ENCODE results near the gene ASPSCR1.

Gene ASPSCR1

GRCh38 chr17:81992306-81993102 lies 15.1 kb downstream of the ASPSCR1 start:
- H3K4me1 ChIP-seq (ENCODE audit: control insufficient read depth in 5 of 5, insufficient read depth in 5 of 5, low read length in 5 of 5) = peaks cover 0 to 16% (median 12%) of the 10 kb centered on the region in 5 donors
- no peak overlapping the region for H3K27ac ChIP-seq (ENCODE audit: low read depth, low read length)
- H3K27me3 ChIP-seq (ENCODE audit: control insufficient read depth in 5 of 5, insufficient read depth in 4 of 5, low read length in 5 of 5) = no peaks in the 10 kb centered on the region
- no peak overlapping the region for H3K4me3 ChIP-seq (ENCODE audit: low read depth in 1 of 5, low read length in 5 of 5)
- peaks cover 0 to 45% (median 23%) of the 10 kb centered on the region in 5 donors for H3K36me3 ChIP-seq (ENCODE audit: control insufficient read depth in 5 of 5, insufficient read depth in 5 of 5, low read length in 5 of 5)
- no peaks in the 10 kb centered on the region for H3K9me3 ChIP-seq (ENCODE audit: control insufficient read depth in 5 of 5, low read length in 5 of 5)
- H3K9ac ChIP-seq (ENCODE audit: low read length in 5 of 5) = no peak overlapping the region

GRCh38 chr17:81993729-81994592 lies 16.5 kb downstream of the ASPSCR1 start:
- Histone ChIP-seq H3K4me3 (ENCODE audit: low read depth in 1 of 5, low read length in 5 of 5) (no peak overlapping the region), H3K36me3 (ENCODE audit: control insufficient read depth in 5 of 5, insufficient read depth in 5 of 5, low read length in 5 of 5) (peaks cover 0 to 47% (median 21%) of the 10 kb centered on the region in 5 donors), H3K27me3 (ENCODE audit: control insufficient read depth in 5 of 5, insufficient read depth in 4 of 5, low read length in 5 of 5) (no peaks in the 10 kb centered on the region), H3K9ac (ENCODE audit: low read length in 5 of 5) (no peak overlapping the region), H3K27ac (ENCODE audit: low read depth, low read length) (no peak overlapping the region), H3K9me3 (ENCODE audit: control insufficient read depth in 5 of 5, low read length in 5 of 5) (no peaks in the 10 kb centered on the region), H3K4me1 (ENCODE audit: control insufficient read depth in 5 of 5, insufficient read depth in 5 of 5, low read length in 5 of 5) (peaks cover 0 to 16% (median 12%) of the 10 kb centered on the region in 5 donors)

- no peak overlapping the region for H3K4me3 ChIP-seq (ENCODE audit: low read depth in 1 of 5, low read length in 5 of 5)
- no peaks in the 10 kb centered on the region for H3K9me3 ChIP-seq (ENCODE audit: control insufficient read depth in 5 of 5, low read length in 5 of 5)
- H3K27ac ChIP-seq (ENCODE audit: low read depth, low read length) = no peak overlapping the region
- peaks cover 0 to 16% (median 12%) of the 10 kb centered on the region in 5 donors for H3K4me1 ChIP-seq (ENCODE audit: control insufficient read depth in 5 of 5, insufficient read depth in 5 of 5, low read length in 5 of 5)
- H3K27me3 ChIP-seq (ENCODE audit: control insufficient read depth in 5 of 5, insufficient read depth in 4 of 5, low read length in 5 of 5) = no peaks in the 10 kb centered on the region
- no peak overlapping the region for H3K9ac ChIP-seq (ENCODE audit: low read length in 5 of 5)
- peaks cover 0 to 43% (median 21%) of the 10 kb centered on the region in 5 donors for H3K36me3 ChIP-seq (ENCODE audit: control insufficient read depth in 5 of 5, insufficient read depth in 5 of 5, low read length in 5 of 5)
These were observed 17.4 kb downstream of the ASPSCR1 start for GRCh38 chr17:81994593-81995462.

- no peaks in the 10 kb centered on the region for H3K9me3 ChIP-seq (ENCODE audit: control insufficient read depth in 5 of 5, low read length in 5 of 5)
- no peak overlapping the region for H3K9ac ChIP-seq (ENCODE audit: low read length in 5 of 5)
- peaks cover 0 to 38% (median 21%) of the 10 kb centered on the region in 5 donors for H3K36me3 ChIP-seq (ENCODE audit: control insufficient read depth in 5 of 5, insufficient read depth in 5 of 5, low read length in 5 of 5)
- peaks cover 0 to 16% (median 12%) of the 10 kb centered on the region in 5 donors for H3K4me1 ChIP-seq (ENCODE audit: control insufficient read depth in 5 of 5, insufficient read depth in 5 of 5, low read length in 5 of 5)
- no peak overlapping the region for H3K27ac ChIP-seq (ENCODE audit: low read depth, low read length)
- H3K4me3 ChIP-seq (ENCODE audit: low read depth in 1 of 5, low read length in 5 of 5) = no peak overlapping the region
- no peaks in the 10 kb centered on the region for H3K27me3 ChIP-seq (ENCODE audit: control insufficient read depth in 5 of 5, insufficient read depth in 4 of 5, low read length in 5 of 5)
These were observed 18.2 kb downstream of the ASPSCR1 start for GRCh38 chr17:81995463-81996231.

DNA sequence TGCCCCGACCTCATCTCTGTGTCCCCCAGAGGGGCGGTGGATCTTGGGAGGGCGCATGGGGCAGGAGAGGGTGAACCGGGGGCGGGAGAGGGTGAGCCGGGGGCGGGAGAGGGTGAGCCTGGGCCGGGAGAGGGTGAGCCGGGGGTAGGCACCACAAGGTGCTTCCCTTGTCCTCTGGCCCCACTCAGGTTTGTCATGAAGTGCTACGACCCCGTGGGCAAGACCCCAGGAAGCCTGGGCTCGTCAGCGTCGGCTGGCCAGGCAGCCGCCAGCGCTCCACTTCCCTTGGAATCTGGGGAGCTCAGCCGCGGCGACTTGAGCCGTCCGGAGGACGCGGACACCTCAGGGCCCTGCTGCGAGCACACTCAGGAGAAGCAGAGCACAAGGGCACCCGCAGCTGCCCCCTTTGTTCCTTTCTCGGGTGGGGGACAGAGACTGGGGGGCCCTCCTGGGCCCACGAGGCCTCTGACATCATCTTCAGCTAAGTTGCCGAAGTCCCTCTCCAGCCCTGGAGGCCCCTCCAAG lies 18.9 kb downstream of the ASPSCR1 start:
- Histone ChIP-seq H3K4me3 (ENCODE audit: low read depth in 1 of 5, low read length in 5 of 5) (no peak overlapping the region), H3K9ac (ENCODE audit: low read length in 5 of 5) (no peak overlapping the region), H3K36me3 (ENCODE audit: control insufficient read depth in 5 of 5, insufficient read depth in 5 of 5, low read length in 5 of 5) (peaks cover 0 to 37% (median 21%) of the 10 kb centered on the region in 5 donors), H3K4me1 (ENCODE audit: control insufficient read depth in 5 of 5, insufficient read depth in 5 of 5, low read length in 5 of 5) (peaks cover 0 to 15% (median 10%) of the 10 kb centered on the region in 5 donors), H3K9me3 (ENCODE audit: control insufficient read depth in 5 of 5, low read length in 5 of 5) (no peaks in the 10 kb centered on the region), H3K27ac (ENCODE audit: low read depth, low read length) (no peak overlapping the region), H3K27me3 (ENCODE audit: control insufficient read depth in 5 of 5, insufficient read depth in 4 of 5, low read length in 5 of 5) (no peaks in the 10 kb centered on the region)

GRCh38 chr17:81996757-81997441 lies 19.5 kb downstream of the ASPSCR1 start:
- H3K36me3 ChIP-seq (ENCODE audit: control insufficient read depth in 5 of 5, insufficient read depth in 5 of 5, low read length in 5 of 5) = peaks cover 0 to 33% (median 21%) of the 10 kb centered on the region in 5 donors
- H3K27ac ChIP-seq (ENCODE audit: low read depth, low read length) = no peak overlapping the region
- no peak overlapping the region for H3K4me3 ChIP-seq (ENCODE audit: low read depth in 1 of 5, low read length in 5 of 5)
- no peak overlapping the region for H3K9ac ChIP-seq (ENCODE audit: low read length in 5 of 5)
- no peaks in the 10 kb centered on the region for H3K9me3 ChIP-seq (ENCODE audit: control insufficient read depth in 5 of 5, low read length in 5 of 5)
- no peaks in the 10 kb centered on the region for H3K27me3 ChIP-seq (ENCODE audit: control insufficient read depth in 5 of 5, insufficient read depth in 4 of 5, low read length in 5 of 5)
- H3K4me1 ChIP-seq (ENCODE audit: control insufficient read depth in 5 of 5, insufficient read depth in 5 of 5, low read length in 5 of 5) = peaks cover 0 to 9% (median 5%) of the 10 kb centered on the region in 5 donors

- peaks cover under 1 to 5% (median 1%) of the 10 kb centered on the region in 5 donors for H3K4me1 ChIP-seq (ENCODE audit: control insufficient read depth in 5 of 5, insufficient read depth in 5 of 5, low read length in 5 of 5)
- peaks cover 0 to 33% (median 21%) of the 10 kb centered on the region in 5 donors for H3K36me3 ChIP-seq (ENCODE audit: control insufficient read depth in 5 of 5, insufficient read depth in 5 of 5, low read length in 5 of 5)
- H3K27ac ChIP-seq (ENCODE audit: low read depth, low read length) = no peak overlapping the region
- no peaks in the 10 kb centered on the region for H3K9me3 ChIP-seq (ENCODE audit: control insufficient read depth in 5 of 5, low read length in 5 of 5)
- no peaks in the 10 kb centered on the region for H3K27me3 ChIP-seq (ENCODE audit: control insufficient read depth in 5 of 5, insufficient read depth in 4 of 5, low read length in 5 of 5)
- no peak overlapping the region for H3K4me3 ChIP-seq (ENCODE audit: low read depth in 1 of 5, low read length in 5 of 5)
- no peak overlapping the region for H3K9ac ChIP-seq (ENCODE audit: low read length in 5 of 5)
These were observed 20.8 kb downstream of the ASPSCR1 start for GRCh38 chr17:81998212-81998611.

DNA sequence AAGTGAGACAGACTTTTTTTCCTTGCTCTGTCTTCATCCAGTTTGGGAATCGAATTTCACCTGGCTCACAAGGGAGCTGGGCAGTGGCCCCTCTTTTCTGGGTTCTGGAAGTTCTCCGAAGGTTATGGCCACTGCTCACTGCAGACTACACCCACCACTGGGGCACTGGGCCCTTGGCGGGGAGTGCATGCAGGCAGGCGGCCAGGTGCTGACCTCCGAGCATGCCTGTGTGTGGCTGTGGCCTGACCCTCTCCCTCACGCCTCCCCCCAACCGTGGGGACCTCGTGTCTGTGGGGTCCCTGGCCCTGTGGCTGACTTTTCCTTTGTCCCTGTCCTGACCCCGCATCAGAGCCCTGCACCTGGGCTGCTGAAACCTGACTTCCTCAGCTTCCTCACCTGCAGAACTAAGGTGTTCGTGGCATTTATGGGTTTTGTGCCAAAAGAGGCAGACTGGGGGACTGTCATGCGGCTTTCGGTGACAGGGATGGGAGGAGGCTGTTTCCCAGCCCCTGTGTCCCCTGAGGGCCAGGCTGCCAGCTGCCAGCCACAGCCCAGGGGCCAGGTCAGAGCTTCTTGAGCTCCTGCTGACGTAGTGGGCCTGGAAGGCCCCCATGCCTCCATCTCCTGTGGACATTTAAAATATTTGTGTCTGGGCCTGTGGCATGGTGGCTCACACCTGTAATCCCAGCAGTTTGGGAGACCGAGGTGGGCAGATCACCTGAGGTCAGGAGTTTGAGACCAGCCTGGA lies 21.4 kb downstream of the ASPSCR1 start:
- H3K36me3 ChIP-seq (ENCODE audit: control insufficient read depth in 5 of 5, insufficient read depth in 5 of 5, low read length in 5 of 5) = peaks cover 0 to 27% (median 15%) of the 10 kb centered on the region in 5 donors
- no peaks in the 10 kb centered on the region for H3K27me3 ChIP-seq (ENCODE audit: control insufficient read depth in 5 of 5, insufficient read depth in 4 of 5, low read length in 5 of 5)
- no peak overlapping the region for H3K27ac ChIP-seq (ENCODE audit: low read depth, low read length)
- H3K4me3 ChIP-seq (ENCODE audit: low read depth in 1 of 5, low read length in 5 of 5) = no peak overlapping the region
- no peak overlapping the region for H3K9ac ChIP-seq (ENCODE audit: low read length in 5 of 5)
- no peaks in the 10 kb centered on the region for H3K9me3 ChIP-seq (ENCODE audit: control insufficient read depth in 5 of 5, low read length in 5 of 5)
- H3K4me1 ChIP-seq (ENCODE audit: control insufficient read depth in 5 of 5, insufficient read depth in 5 of 5, low read length in 5 of 5) = peaks cover 2 to 11% (median 8%) of the 10 kb centered on the region in 5 donors
